IPS-15b (cell line): ENCODE data around the gene PTPRN2.

ENCODE experiments used
- H3K27me3 ChIP-seq: one replicate; pipeline ENCODE4 v1.6.1; 2013; ENCODE audit warnings: low read length; ENCODE audit not compliant: control insufficient read depth, insufficient read depth
- H3K36me3 ChIP-seq: one replicate; pipeline ENCODE4 v1.6.1; 2013; ENCODE audit warnings: low read length; ENCODE audit not compliant: control insufficient read depth, insufficient read depth
- H3K4me1 ChIP-seq: one replicate; pipeline ENCODE4 v1.6.1; 2013; ENCODE audit warnings: mild to moderate bottlenecking, low read length; ENCODE audit not compliant: control insufficient read depth, insufficient read depth
- H3K4me3 ChIP-seq: one replicate; pipeline ENCODE4 v1.5.1; 2013; ENCODE audit warnings: low read depth, low read length
- H3K9ac ChIP-seq: one replicate; pipeline ENCODE4 v1.6.1; 2013; ENCODE audit warnings: low read depth, mild to moderate bottlenecking, low read length
- H3K9me3 ChIP-seq: one replicate; pipeline ENCODE4 v1.6.1; 2013; ENCODE audit warnings: mild to moderate bottlenecking, low read length; ENCODE audit not compliant: control insufficient read depth, insufficient read depth

PTPRN2 gene

DNA sequence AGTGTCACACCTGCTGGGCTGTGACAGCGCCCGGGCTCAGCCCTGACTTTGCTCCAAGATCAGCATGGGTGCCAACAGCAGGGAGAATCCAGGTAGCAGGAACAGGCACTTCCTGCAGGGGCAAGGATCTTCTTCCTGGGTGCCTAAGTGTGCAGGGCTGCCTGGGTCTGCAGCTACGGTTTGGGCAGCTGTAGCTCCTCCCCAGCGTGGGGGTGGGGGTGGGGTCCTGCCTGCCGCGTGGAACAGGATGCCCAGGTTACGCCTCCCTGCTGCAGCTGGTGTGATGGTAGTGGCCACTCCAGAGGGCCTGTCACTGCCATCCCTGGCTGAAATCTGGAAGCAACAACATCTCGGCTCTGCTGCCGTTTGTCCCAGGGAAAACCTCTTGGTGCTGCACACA is 981.5 kb downstream of the PTPRN2 start:
- Histone ChIP-seq H3K4me3 (no peak overlapping the region), H3K27me3 (no peaks in the 10 kb centered on the region), H3K9me3 (no peaks in the 10 kb centered on the region), H3K9ac (no peak overlapping the region), H3K36me3 (no peaks in the 10 kb centered on the region), H3K4me1 (no peaks in the 10 kb centered on the region)

DNA sequence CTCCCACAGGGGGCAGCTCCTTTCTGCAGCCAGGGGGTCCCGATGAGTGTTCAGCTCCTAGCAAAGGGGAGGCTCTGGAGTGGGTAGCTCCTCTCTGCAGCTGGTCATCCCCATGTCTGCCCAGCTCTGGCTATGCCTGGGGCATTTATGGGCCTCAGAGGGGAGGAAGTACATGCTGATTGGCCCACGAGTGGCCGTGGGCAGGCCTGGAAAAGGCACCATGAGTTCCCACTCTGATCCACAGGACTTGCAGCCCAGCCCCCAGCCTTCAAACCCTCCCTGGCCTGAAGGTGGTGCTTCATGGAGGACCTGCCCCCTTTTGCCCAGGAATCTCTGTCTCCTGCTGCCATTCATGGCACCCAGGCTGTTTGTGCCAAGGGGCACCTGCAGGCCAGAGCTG is 982.0 kb downstream of the PTPRN2 start:
- no peak overlapping the region for H3K4me3 ChIP-seq
- no peaks in the 10 kb centered on the region for H3K36me3 ChIP-seq
- H3K9me3 ChIP-seq, result no peaks in the 10 kb centered on the region
- H3K9ac ChIP-seq, result no peak overlapping the region
- no peaks in the 10 kb centered on the region for H3K27me3 ChIP-seq
- H3K4me1 ChIP-seq, result no peaks in the 10 kb centered on the region

DNA sequence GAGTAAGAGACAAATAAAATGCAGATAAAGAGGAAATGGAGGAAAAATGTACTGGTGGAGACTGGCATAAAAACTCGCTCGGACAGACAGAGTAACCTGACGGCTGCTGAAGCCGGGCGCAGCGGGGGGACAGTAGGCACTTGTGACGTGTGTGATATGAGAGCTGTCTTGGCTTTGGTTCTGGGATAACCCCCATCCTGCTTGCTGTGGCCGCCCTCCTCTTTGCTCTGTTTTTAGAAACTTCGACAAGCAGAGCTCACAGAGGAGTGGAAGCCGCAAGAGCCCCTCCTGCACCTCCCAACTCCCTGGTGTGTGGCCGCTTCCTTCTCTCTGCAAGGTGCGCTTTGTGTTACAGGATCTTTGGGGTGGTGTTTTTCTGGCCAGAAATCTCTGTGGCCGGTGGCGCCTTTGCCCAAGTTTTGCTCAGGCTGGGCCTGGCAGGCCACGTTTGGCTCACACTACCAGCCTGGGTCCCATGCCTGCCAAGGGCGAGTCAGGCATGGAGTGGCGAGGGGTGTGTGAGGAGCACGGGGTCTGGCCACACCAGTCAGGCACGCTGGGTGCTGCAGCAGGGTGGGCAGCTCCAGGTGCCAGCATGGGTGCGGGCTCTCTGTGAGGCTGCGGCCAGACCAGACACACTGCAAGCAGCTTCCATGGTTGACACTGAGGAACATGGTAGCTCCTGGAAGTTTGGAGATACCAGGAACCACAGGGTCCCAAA is 982.8 kb downstream of the PTPRN2 start:
- no peaks in the 10 kb centered on the region for H3K36me3 ChIP-seq

DNA sequence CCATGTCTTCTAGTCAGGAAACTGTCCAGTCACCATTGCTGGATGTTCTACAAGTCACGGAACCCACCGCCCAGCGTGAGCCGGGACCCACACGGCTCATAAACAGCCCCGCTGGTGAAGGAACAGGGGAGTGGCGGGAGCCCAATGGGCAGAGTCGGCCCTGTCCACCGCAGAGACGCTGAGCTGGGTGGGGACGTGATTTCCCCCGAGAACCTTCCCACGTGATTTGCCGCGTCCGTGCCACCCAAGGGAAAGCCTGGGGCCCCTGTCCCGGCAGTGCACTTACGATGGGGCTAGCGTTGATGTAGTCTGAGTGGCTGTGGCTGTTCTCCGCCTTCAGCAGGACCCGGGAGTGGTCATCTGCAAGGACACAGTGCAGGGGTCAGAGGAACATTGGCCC is 983.9 kb downstream of the PTPRN2 start:
- Histone ChIP-seq H3K9me3 (no peaks in the 10 kb centered on the region), H3K36me3 (no peaks in the 10 kb centered on the region), H3K27me3 (peaks cover under 1% of the 10 kb centered on the region), H3K9ac (no peak overlapping the region), H3K4me3 (no peak overlapping the region), H3K4me1 (no peaks in the 10 kb centered on the region)

More for the DNA sequence above, 982.8 kb downstream of the PTPRN2 start:
- Histone ChIP-seq H3K9me3 (no peaks in the 10 kb centered on the region), H3K4me1 (no peaks in the 10 kb centered on the region), H3K9ac (no peak overlapping the region), H3K4me3 (no peak overlapping the region), H3K27me3 (no peaks in the 10 kb centered on the region)

DNA sequence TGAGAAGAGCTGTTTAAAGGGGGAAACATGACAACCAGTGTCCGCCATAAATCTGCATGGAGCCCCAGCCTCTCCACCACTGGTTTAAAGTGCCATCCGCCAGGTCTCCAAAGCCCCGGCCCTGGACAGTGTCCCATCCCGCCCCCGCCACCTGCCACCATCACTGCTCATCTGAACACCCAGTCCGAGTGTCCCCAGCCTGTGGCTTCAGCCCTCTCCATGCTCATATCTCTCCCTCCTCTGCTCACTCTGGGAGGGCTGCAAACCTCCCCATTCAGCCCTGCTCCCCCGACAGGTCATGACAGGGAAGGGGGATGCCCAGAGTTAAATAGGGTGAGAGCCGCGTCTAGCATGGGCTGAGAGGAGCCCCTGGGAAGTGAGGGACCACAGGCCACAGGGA is 984.6 kb downstream of the PTPRN2 start:
- H3K36me3 ChIP-seq, result no peaks in the 10 kb centered on the region
- no peak overlapping the region for H3K9ac ChIP-seq
- H3K4me3 ChIP-seq, result no peak overlapping the region
- H3K4me1 ChIP-seq, result no peaks in the 10 kb centered on the region
- H3K9me3 ChIP-seq, result no peaks in the 10 kb centered on the region
- peaks cover 5% of the 10 kb centered on the region for H3K27me3 ChIP-seq

DNA sequence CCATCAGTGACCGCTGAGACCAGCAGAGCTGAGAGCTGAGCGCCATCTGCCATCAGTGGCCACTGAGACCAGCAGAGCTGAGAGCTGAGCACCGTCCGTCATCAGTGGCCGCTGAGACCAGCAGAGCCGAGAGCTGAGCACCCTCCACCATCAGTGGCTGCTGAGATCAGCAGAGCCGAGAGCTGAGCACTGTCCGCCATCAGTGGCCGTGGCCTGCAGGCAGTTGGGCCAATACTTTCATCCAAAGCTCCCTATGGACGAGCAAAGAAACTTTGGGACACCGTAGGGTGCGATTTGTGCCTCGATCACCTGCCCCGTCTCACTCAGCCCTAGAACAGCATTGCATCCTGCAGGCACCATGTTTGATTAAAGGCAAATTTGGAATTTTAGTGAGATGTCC is 985.0 kb downstream of the PTPRN2 start:
- Histone ChIP-seq H3K4me3 (no peak overlapping the region), H3K9ac (no peak overlapping the region), H3K4me1 (no peaks in the 10 kb centered on the region), H3K9me3 (no peaks in the 10 kb centered on the region), H3K36me3 (no peaks in the 10 kb centered on the region), H3K27me3 (peaks cover 9% of the 10 kb centered on the region)

DNA sequence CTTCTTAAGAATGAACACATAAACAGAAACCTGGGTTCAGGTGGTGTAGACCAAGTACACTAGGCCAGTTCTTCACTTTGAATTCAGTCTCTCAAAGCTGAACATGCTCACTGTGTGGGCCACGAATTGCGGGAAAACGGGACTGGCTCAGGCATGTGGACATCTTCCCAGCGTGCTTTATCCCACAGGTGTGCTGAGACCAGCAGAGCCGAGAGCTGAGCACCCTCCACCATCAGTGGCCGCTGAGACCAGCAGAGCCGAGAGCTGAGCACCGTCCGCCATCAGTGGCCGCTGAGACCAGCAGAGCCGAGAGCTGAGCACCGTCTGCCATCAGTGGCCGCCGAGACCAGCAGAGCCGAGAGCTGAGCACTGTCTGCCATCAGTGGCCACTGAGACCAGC is 985.5 kb downstream of the PTPRN2 start:
- Histone ChIP-seq H3K4me1 (no peaks in the 10 kb centered on the region), H3K9me3 (no peaks in the 10 kb centered on the region), H3K27me3 (peaks cover 13% of the 10 kb centered on the region), H3K36me3 (no peaks in the 10 kb centered on the region), H3K4me3 (no peak overlapping the region), H3K9ac (no peak overlapping the region)

DNA sequence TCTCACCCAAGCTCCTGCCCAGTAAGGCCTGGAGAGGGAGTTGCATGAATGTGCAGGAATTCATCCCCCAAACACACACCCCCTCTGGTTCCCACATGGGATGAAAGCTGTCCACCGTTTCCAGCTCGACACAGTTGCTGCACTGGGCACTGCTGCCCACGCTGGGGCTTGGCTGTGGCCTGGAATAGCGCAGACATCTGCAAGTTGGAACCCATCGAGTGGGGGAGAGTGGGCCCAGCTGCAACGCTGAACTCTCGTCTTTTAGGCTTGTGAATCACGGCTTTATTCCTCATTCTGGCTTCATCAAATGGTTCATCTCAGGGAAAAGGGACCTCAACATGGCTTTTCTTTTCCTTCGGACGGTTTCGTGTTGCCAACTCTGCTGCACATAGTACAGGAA is 986.1 kb downstream of the PTPRN2 start:
- H3K27me3 ChIP-seq, result peaks cover 19% of the 10 kb centered on the region
- H3K9me3 ChIP-seq, result no peaks in the 10 kb centered on the region
- no peak overlapping the region for H3K9ac ChIP-seq
- H3K4me1 ChIP-seq, result no peaks in the 10 kb centered on the region
- no peak overlapping the region for H3K4me3 ChIP-seq
- H3K36me3 ChIP-seq, result no peaks in the 10 kb centered on the region

DNA sequence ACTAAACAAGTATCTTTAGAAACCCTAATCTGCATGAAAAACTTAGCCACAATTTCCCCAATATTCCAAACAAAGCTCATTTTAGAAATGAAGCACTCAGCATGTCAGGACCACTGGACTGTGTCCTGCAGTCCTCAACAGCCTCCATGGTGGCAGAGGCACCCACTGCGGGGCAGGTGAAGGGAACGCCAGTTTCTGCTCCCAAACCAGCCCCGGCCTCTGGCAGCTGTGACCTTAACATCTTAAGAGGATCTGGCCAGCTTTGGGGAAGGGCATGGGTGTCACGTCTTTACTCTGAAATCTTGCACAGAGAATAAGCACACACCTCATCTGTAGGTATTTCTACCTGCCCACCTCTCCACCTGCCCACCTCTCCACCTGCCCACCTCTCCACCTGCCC is 988.1 kb downstream of the PTPRN2 start:
- H3K4me3 ChIP-seq, result no peak overlapping the region
- H3K4me1 ChIP-seq, result no peaks in the 10 kb centered on the region
- H3K27me3 ChIP-seq, result peaks cover 39% of the 10 kb centered on the region
- no peaks in the 10 kb centered on the region for H3K36me3 ChIP-seq
- no peaks in the 10 kb centered on the region for H3K9me3 ChIP-seq
- H3K9ac ChIP-seq, result no peak overlapping the region

DNA sequence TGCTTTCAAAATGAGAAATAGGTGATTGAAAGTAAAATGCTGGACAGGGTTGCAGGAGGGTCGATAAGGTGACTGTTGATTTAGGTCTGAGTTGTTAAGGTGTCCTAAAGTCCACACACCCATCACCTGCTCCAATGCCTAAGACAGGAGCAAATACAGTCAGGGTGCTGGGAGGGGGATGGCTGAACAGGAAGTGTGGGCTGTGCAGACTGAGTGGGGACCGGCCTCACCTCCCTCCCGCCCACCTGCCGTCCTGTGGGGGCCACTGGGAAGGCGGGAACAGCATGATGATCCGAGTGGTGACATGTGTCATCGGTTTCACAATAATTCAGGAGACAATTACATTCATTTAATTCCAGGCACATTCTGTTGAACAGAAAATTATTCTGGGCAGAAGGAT is 990.1 kb downstream of the PTPRN2 start:
- Histone ChIP-seq H3K4me3 (no peak overlapping the region), H3K9me3 (no peaks in the 10 kb centered on the region), H3K9ac (no peak overlapping the region), H3K27me3 (peaks cover 49% of the 10 kb centered on the region), H3K4me1 (no peaks in the 10 kb centered on the region), H3K36me3 (no peaks in the 10 kb centered on the region)

DNA sequence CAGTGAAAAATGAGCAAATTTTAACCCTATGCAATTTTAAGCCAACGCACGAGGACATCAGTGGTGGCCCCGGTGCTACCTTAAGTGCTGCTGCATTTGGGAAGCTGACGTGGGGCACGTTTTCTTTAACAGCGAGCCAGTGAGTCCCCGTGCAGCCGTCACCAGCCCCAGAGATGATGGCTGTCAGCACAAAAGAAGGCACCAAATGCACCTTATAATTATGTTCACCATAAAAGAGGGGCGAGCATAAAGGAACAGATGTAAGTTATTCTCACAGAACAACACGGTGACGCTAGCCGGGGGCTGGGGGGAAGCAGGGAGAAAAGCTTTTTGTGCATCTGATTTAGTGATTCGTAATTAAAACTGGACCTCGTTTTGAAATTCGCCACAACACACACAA is 990.7 kb downstream of the PTPRN2 start:
- Histone ChIP-seq H3K4me3 (no peak overlapping the region), H3K27me3 (peaks cover 55% of the 10 kb centered on the region), H3K36me3 (no peaks in the 10 kb centered on the region), H3K9ac (no peak overlapping the region), H3K4me1 (no peaks in the 10 kb centered on the region), H3K9me3 (no peaks in the 10 kb centered on the region)

DNA sequence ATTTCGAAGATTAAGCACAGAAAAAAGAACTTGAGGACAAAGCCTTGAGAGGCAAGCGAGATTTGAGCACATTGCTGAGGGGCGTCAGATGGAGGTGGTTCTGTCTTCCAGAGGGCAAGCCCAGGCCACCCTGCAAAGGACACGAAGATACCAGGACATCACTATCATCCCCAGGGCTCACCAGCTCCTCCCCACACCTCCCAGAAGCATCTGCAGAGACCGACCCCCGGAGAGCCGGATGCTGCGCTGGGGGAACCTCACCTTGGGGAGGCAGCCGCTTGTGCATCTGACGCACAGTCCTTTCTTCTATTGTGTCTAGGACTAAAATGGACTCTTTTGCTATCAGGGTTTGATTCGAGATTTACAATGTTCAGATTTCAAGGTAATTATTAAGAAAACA is 991.2 kb downstream of the PTPRN2 start:
- Histone ChIP-seq H3K27me3 (peaks cover 59% of the 10 kb centered on the region), H3K4me1 (no peaks in the 10 kb centered on the region), H3K36me3 (no peaks in the 10 kb centered on the region), H3K9me3 (no peaks in the 10 kb centered on the region), H3K4me3 (no peak overlapping the region), H3K9ac (no peak overlapping the region)
